ENCODE measurements around the gene MS4A13.
"Not testable (repeated sequence)": the region's sequence is repeated elsewhere in the genome, so short reads cannot be mapped to it uniquely, and the experiment has no call there.

Gene MS4A13

GRCh38 chr11:60528934-60529333, 13.7 kb downstream of the MS4A13 start:
- no peak overlapping the region for H3K4me3 ChIP-seq (ENCODE audit: severe bottlenecking)
- ATAC-seq (ENCODE audit: low read depth): no peak
- no peaks in the 10 kb centered on the region for H3K4me1 ChIP-seq (ENCODE audit: insufficient read depth, poor library complexity, severe bottlenecking)
- no peaks in the 10 kb centered on the region for H3K36me3 ChIP-seq (ENCODE audit: low read depth)
- H3K9me3 ChIP-seq (ENCODE audit: severe bottlenecking): no peaks in the 10 kb centered on the region
- no peak for TF ChIP-seq CTCF (IDR thresholded peaks at IDR 0.05; ENCODE audit: poor library complexity, severe bottlenecking)
- no peak overlapping the region for H3K27ac ChIP-seq (ENCODE audit: poor library complexity, severe bottlenecking)
- H3K27me3 ChIP-seq (ENCODE audit: insufficient read depth, poor library complexity, severe bottlenecking): peaks cover 3% of the 10 kb centered on the region
- no peak for DNase-seq (ENCODE audit: low spot score)

- Histone ChIP-seq H3K9me3 (ENCODE audit: severe bottlenecking) (no peaks in the 10 kb centered on the region), H3K36me3 (ENCODE audit: low read depth) (no peaks in the 10 kb centered on the region), H3K4me3 (ENCODE audit: severe bottlenecking) (no peak overlapping the region), H3K4me1 (ENCODE audit: insufficient read depth, poor library complexity, severe bottlenecking) (no peaks in the 10 kb centered on the region), H3K27ac (ENCODE audit: poor library complexity, severe bottlenecking) (no peak overlapping the region), H3K27me3 (ENCODE audit: insufficient read depth, poor library complexity, severe bottlenecking) (peaks cover 3% of the 10 kb centered on the region)
- ATAC-seq (ENCODE audit: low read depth) (no peak), DNase-seq (ENCODE audit: low spot score) (no peak)
- TF ChIP-seq CTCF (IDR thresholded peaks at IDR 0.05; ENCODE audit: poor library complexity, severe bottlenecking): no peak
These were observed 15.4 kb downstream of the MS4A13 start for GRCh38 chr11:60530454-60531100.

GRCh38 chr11:60532383-60532782, 17.2 kb downstream of the MS4A13 start:
- H3K9me3 ChIP-seq (ENCODE audit: severe bottlenecking); H3K27ac ChIP-seq (ENCODE audit: poor library complexity, severe bottlenecking); H3K4me1 ChIP-seq (ENCODE audit: insufficient read depth, poor library complexity, severe bottlenecking); ATAC-seq (ENCODE audit: low read depth); H3K4me3 ChIP-seq (ENCODE audit: severe bottlenecking); H3K27me3 ChIP-seq (ENCODE audit: insufficient read depth, poor library complexity, severe bottlenecking); H3K36me3 ChIP-seq (ENCODE audit: low read depth); DNase-seq (ENCODE audit: low spot score): not testable (repeated sequence)

- not testable (repeated sequence) for DNase-seq (ENCODE audit: low spot score); H3K36me3 ChIP-seq (ENCODE audit: low read depth); H3K27ac ChIP-seq (ENCODE audit: poor library complexity, severe bottlenecking); H3K9me3 ChIP-seq (ENCODE audit: severe bottlenecking); H3K4me3 ChIP-seq (ENCODE audit: severe bottlenecking); ATAC-seq (ENCODE audit: low read depth); H3K4me1 ChIP-seq (ENCODE audit: insufficient read depth, poor library complexity, severe bottlenecking)
- peaks cover 10% of the 10 kb centered on the region for H3K27me3 ChIP-seq (ENCODE audit: insufficient read depth, poor library complexity, severe bottlenecking)
These were observed 23.4 kb downstream of the MS4A13 start for GRCh38 chr11:60538627-60539026.

GRCh38 chr11:60544077-60544476, 28.9 kb downstream of the MS4A13 start:
- Histone ChIP-seq H3K36me3 (ENCODE audit: low read depth) (no peaks in the 10 kb centered on the region), H3K27me3 (ENCODE audit: insufficient read depth, poor library complexity, severe bottlenecking) (peaks cover 10% of the 10 kb centered on the region), H3K4me1 (ENCODE audit: insufficient read depth, poor library complexity, severe bottlenecking) (no peaks in the 10 kb centered on the region), H3K4me3 (ENCODE audit: severe bottlenecking) (no peak overlapping the region), H3K27ac (ENCODE audit: poor library complexity, severe bottlenecking) (no peak overlapping the region), H3K9me3 (ENCODE audit: severe bottlenecking) (no peaks in the 10 kb centered on the region)
- DNase-seq (ENCODE audit: low spot score) (no peak), ATAC-seq (ENCODE audit: low read depth) (no peak)
- TF ChIP-seq CTCF (IDR thresholded peaks at IDR 0.05; ENCODE audit: poor library complexity, severe bottlenecking): no peak

- Histone ChIP-seq H3K27ac (ENCODE audit: poor library complexity, severe bottlenecking) (no peak overlapping the region), H3K36me3 (ENCODE audit: low read depth) (no peaks in the 10 kb centered on the region), H3K4me3 (ENCODE audit: severe bottlenecking) (no peak overlapping the region), H3K27me3 (ENCODE audit: insufficient read depth, poor library complexity, severe bottlenecking) (no peaks in the 10 kb centered on the region), H3K4me1 (ENCODE audit: insufficient read depth, poor library complexity, severe bottlenecking) (no peaks in the 10 kb centered on the region), H3K9me3 (ENCODE audit: severe bottlenecking) (no peaks in the 10 kb centered on the region)
- ATAC-seq (ENCODE audit: low read depth): no peak
- no peak for TF ChIP-seq CTCF (IDR thresholded peaks at IDR 0.05; ENCODE audit: poor library complexity, severe bottlenecking)
- no peak for DNase-seq (ENCODE audit: low spot score)
These were observed 46.1 kb downstream of the MS4A13 start for GRCh38 chr11:60561254-60561653.

All from RWPE2 (cell line).